OCI-LY7 (cell line): ENCODE results near the gene MACROD2.

Experiments used
- EZH2phosphoT487 ChIP-seq: fragments of 200-600 bp; sonication (generic); IDR thresholded peaks from 2 replicates; pipeline ENCODE4 v1.6.1; 2018; ENCODE audit warnings: low read depth, borderline replicate concordance, mild to moderate bottlenecking, mixed run types, antibody characterized with exemption, low read length, moderate library complexity, mixed read lengths
- TF ChIP-seq, protein P1 (sequence below): fragments of 200-600 bp; sonication (generic); conservative IDR thresholded peaks from 2 replicates; pipeline ENCODE4 v1.5.1; 2014; ENCODE audit warnings: mild to moderate bottlenecking, antibody characterized with exemption, low read length, moderate library complexity, mixed read lengths

- TF ChIP-seq, protein P1, sequence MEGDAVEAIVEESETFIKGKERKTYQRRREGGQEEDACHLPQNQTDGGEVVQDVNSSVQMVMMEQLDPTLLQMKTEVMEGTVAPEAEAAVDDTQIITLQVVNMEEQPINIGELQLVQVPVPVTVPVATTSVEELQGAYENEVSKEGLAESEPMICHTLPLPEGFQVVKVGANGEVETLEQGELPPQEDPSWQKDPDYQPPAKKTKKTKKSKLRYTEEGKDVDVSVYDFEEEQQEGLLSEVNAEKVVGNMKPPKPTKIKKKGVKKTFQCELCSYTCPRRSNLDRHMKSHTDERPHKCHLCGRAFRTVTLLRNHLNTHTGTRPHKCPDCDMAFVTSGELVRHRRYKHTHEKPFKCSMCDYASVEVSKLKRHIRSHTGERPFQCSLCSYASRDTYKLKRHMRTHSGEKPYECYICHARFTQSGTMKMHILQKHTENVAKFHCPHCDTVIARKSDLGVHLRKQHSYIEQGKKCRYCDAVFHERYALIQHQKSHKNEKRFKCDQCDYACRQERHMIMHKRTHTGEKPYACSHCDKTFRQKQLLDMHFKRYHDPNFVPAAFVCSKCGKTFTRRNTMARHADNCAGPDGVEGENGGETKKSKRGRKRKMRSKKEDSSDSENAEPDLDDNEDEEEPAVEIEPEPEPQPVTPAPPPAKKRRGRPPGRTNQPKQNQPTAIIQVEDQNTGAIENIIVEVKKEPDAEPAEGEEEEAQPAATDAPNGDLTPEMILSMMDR: no peak
- TF ChIP-seq EZH2phosphoT487: no peak
These were observed 888.0 kb downstream of the MACROD2 start for GRCh38 chr20:14883324-14883723.
